T-helper 2 cell treated with Interferon-gamma antibody and Interleukin-4, amounts not matched to agents 5 μg/mL and 100 μg/mL, for 36 hours (primary cell): ENCODE results near the gene HEATR5B.

Source experiments
- DNase-seq: peaks from one replicate; pipeline ENCODE4 v3.0.0; 2021; ENCODE audit warnings: low spot score
- H3K27ac Mint-ChIP-seq: one replicate; pipeline ENCODE4 v1.8.0; 2021; ENCODE audit warnings: mild to moderate bottlenecking, mixed read lengths
- H3K27me3 Mint-ChIP-seq: one replicate; pipeline ENCODE4 v1.8.0; 2021; ENCODE audit warnings: low read depth, mixed read lengths
- H3K36me3 Mint-ChIP-seq: one replicate; pipeline ENCODE4 v1.8.0; 2021; ENCODE audit warnings: low read depth, mixed read lengths
- H3K4me1 Mint-ChIP-seq: one replicate; pipeline ENCODE4 v1.8.0; 2021; ENCODE audit warnings: low read depth, mixed read lengths
- H3K4me3 Mint-ChIP-seq: one replicate; pipeline ENCODE4 v1.8.0; 2022; ENCODE audit warnings: mild to moderate bottlenecking, moderate library complexity, mixed read lengths
- H3K9me3 Mint-ChIP-seq: one replicate; pipeline ENCODE4 v1.8.0; 2021; ENCODE audit warnings: mixed read lengths

The HEATR5B gene

DNA sequence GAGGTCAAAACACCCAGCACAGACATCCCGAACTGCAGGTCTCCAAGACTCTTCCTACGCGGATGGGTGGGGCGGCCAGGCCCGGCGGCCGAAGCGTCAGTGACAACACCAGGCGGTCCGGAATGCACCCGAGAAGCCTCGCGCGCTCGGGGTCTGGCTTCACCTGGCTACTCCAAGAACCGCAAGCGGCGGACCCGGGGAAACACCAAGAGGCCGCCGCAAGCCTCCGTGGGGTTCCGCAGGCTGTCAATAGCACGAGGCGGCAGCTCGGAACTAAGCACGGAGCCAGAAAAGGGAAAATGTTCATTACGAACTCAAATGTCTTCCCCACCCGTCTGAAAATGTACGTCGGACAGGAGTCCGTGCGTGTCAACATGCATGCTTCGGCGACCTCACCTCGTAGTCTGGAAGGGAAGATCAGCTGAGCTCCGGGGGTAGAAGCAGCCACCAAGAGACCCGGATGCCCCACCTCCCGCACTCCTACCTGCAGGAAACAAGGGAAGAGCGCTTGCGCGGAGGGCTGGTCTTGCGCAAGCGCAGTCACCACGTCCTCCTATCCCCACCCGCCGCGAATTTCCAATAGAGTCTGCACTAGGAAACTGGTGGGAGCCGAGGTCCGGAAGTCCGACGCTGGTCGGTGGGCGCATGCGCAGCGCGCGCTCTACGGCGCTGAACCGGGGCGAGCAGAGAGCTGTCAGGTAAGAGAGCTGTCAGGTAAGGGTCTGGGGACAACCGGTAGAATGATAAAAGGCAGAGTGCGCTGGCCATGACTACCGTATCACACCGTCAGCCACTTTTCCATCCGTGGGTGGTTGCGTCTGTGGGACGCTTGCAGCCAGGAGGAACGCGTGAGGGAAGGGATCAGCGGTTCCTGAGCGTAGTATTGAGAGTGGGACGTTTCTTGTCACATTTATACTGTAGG lies at the start of gene HEATR5B, which contains the start of gene GPATCH11:
HEATR5B (minus strand) TSS at position 500 of the 922 bp plus-strand sequence. CDS start 958 bp downstream, outside the sequence.
GPATCH11 (plus strand) TSS at position 646 of the 922 bp plus-strand sequence. CDS start 3,864 bp downstream, outside the sequence.
- Mint-ChIP-seq H3K4me3 (no peak within 1 kb of the TSS), H3K9me3 (no peaks in the 10 kb centered on the region), H3K27me3 (no peaks in the 10 kb centered on the region), H3K27ac (no peak within 1 kb of the TSS), H3K36me3 (peaks cover 30% of the 10 kb centered on the region), H3K4me1 (peaks cover 39% of the 10 kb centered on the region)
- peak; percentile 95 for DNase-seq

DNA sequence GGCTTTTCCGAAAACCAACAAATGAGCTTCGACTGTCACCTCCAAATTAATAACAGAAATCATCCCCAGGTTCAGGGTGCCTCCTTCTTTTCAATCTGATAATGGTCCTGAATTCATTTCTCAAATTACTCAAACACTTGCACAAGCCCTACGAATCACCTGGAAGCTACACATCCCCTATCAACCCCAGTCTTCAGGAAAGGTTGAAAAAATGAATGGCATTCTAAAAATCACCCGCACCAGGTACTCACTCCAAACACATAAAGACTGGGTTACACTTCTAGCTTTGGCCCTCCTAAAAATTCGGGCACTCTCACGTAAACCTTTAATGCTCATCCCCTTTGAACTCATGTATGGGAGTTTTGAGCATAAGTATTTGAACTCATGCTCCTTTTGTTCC lies 48.7 kb upstream of the HEATR5B start:
- DNase-seq = no peak
- no peaks in the 10 kb centered on the region for H3K27me3 Mint-ChIP-seq
- H3K4me1 Mint-ChIP-seq = no peaks in the 10 kb centered on the region
- H3K36me3 Mint-ChIP-seq = peaks cover 56% of the 10 kb centered on the region
- H3K4me3 Mint-ChIP-seq = no peak overlapping the region
- no peak overlapping the region for H3K27ac Mint-ChIP-seq
- H3K9me3 Mint-ChIP-seq = no peaks in the 10 kb centered on the region

DNA sequence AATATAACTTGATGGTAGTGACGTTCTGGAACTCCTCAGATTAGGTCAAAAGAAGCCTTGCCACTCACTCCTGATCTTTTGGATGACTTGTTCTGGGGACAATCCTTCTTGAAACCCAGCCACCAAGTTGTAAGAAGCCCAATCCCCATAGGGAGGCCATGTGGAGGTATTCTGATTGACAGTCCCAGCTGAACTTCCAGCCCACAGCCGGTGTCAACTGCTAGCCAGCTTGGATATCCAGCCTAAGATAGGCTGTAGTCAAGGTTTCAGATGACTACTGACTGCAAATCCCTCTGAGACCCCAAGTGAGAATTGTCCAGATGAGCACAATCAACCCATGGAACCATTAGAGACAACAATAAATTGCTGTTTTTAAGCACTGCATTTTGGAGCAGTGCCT lies 41.2 kb upstream of the HEATR5B start:
- DNase-seq = no peak
- Mint-ChIP-seq H3K27ac (no peak overlapping the region), H3K27me3 (no peaks in the 10 kb centered on the region), H3K4me1 (no peaks in the 10 kb centered on the region), H3K9me3 (no peaks in the 10 kb centered on the region), H3K4me3 (no peak overlapping the region), H3K36me3 (peaks cover 62% of the 10 kb centered on the region)

DNA sequence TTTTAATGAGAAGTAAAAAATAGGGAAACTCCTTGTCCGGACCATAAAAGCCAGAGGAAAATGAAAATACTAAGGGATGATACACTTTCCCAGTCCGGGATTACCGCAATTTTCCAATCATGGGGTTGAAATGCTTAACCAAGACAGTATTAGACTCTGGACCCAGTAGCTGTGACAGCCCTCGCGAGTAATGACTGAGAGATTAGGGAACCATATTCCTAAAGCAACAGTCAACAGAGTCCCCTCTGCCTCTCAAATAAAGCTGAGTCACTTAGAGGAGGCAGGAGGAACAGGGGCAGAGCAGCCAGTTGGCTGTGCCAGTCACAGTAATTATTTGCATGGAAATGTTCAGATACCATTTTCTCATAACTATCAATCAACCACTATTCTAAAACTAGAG lies 35.0 kb upstream of the HEATR5B start:
- DNase-seq = no peak
- peaks cover 52% of the 10 kb centered on the region for H3K36me3 Mint-ChIP-seq
- H3K27me3 Mint-ChIP-seq = no peaks in the 10 kb centered on the region

DNA sequence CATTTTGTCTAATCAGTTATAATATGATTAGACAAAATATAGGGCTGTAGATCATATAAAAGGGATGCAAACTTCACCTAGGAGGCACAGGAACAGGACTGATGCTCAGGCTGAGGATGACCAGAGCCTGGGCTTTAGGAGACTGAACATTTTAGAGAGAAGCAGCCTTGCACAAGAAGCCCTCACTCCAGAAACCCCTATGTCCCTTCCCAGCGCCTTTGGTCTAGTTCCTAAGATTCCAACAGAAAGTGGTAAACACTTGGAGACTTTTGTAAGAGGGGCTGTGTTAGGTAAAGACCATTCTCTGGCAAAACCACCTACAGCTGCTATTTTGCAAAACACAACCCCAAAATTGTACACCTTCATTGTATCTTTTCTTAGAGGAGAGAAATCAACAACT lies 33.4 kb upstream of the HEATR5B start:
- Mint-ChIP-seq H3K9me3 (no peaks in the 10 kb centered on the region), H3K27ac (no peak overlapping the region), H3K27me3 (no peaks in the 10 kb centered on the region), H3K4me3 (no peak overlapping the region), H3K36me3 (peaks cover 48% of the 10 kb centered on the region), H3K4me1 (no peaks in the 10 kb centered on the region)
- DNase-seq = no peak

More for the DNA sequence above, 35.0 kb upstream of the HEATR5B start:
- no peaks in the 10 kb centered on the region for H3K4me1 Mint-ChIP-seq
- no peak overlapping the region for H3K4me3 Mint-ChIP-seq
- no peak overlapping the region for H3K27ac Mint-ChIP-seq
- no peaks in the 10 kb centered on the region for H3K9me3 Mint-ChIP-seq

DNA sequence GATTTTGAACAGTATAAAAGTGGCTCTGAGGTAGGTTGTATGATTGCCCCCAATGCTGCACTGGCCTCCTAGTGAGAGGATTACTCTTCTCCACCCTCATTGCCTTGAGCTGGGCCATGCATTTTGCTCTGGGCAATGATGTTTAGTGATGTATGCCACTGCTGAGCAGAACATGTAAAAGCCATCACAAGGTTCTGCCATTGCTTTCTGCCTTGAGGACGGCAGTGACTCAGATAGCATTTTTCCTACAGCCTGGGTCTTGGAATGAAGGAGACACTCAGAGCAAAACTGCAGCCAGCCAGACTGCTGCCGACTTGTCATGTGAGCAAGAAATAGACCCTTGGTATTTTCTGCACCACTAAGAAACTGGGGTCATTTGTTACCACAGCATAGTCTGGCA lies 27.8 kb upstream of the HEATR5B start:
- H3K27ac Mint-ChIP-seq = no peak overlapping the region
- peaks cover 46% of the 10 kb centered on the region for H3K36me3 Mint-ChIP-seq
- H3K9me3 Mint-ChIP-seq = no peaks in the 10 kb centered on the region

DNA sequence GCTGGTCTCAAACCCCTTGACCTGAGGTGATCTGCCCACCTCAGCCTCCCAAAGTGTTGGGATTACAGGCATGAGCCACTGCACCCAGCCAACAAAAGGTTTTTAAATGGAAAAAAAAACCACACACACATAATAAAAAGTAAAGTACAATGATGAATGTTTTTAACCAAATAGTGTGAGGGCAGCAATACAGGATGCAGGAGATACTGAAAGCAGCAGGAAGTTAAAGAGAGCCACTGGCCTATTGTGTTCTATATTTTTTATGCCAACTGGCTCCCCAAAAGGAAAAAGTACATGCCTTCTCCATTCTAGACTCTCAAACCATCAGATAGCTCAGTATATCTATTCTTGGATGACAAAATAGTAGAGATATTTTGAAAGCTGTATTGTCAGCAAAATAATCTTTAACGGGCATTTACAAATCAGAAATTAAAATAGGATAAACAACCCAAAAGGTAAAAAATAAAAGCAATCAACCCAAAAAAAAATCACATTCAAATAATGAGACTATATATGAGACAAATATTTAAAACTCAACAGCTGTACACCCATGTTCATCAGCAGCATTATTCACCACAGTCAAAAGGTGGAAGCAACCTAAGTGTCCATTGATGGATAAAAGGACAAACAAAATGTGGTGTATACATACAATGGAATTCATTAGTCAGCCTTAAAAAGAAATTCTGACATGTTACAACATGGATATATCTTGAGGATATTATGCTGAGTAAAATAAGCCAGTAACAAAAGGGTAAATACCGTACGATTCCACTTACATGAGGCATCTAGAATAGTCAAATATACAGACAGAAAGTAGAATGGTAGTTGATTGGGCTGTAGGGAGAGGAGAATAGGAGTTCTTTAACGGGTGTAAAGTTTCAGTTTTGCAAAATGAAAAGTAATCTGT lies 26.4 kb upstream of the HEATR5B start:
- Mint-ChIP-seq H3K4me1 (peaks cover 6% of the 10 kb centered on the region), H3K4me3 (no peak overlapping the region), H3K9me3 (no peaks in the 10 kb centered on the region), H3K27ac (no peak overlapping the region), H3K27me3 (no peaks in the 10 kb centered on the region), H3K36me3 (peaks cover 46% of the 10 kb centered on the region)
- no peak for DNase-seq

More for the DNA sequence above, 27.8 kb upstream of the HEATR5B start:
- no peaks in the 10 kb centered on the region for H3K27me3 Mint-ChIP-seq
- no peak overlapping the region for H3K4me3 Mint-ChIP-seq
- no peak for DNase-seq
- H3K4me1 Mint-ChIP-seq = peaks cover 6% of the 10 kb centered on the region

DNA sequence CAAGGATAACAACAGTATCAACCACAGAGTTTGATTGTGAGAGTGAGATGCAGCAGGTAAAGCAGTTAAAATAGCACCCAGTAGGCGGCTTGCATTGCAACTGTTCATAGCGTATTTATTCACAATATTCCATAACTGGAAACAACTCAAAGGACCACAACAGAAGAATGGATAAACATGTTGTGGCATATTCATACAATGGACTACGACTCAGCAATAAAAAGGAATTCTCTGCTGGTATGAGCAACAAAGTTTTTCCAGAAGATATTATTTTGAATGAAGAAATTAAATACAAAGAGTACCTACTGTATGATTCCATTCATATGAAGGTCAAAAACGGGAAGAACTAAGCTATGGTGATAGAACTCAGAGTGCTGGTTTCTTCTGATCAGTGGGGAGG lies 25.4 kb upstream of the HEATR5B start:
- Mint-ChIP-seq H3K9me3 (no peaks in the 10 kb centered on the region), H3K36me3 (peaks cover 45% of the 10 kb centered on the region), H3K27me3 (no peaks in the 10 kb centered on the region), H3K4me1 (peaks cover 6% of the 10 kb centered on the region), H3K4me3 (no peak overlapping the region), H3K27ac (no peak overlapping the region)
- no peak for DNase-seq

DNA sequence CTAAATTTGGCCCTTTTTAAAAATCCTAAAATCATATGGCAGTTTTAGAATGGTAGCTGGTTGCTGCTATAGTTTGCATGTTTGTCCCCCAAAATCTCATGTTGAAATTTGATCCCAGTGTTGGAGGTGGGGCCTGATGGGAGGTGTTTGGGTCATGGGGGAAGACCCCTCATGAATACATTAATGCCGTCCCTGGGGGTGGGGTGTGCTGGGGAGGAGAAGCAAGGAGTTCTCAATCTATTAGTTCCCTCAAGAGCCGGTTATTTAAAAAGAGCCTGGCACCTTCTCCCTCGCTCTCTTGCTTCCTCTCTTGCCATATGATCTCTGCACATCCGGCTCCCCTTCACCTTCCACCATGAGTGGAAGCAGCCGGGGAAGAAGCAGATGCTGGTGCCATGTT lies 21.0 kb upstream of the HEATR5B start:
- H3K27ac Mint-ChIP-seq = no peak overlapping the region
- no peaks in the 10 kb centered on the region for H3K9me3 Mint-ChIP-seq
- H3K36me3 Mint-ChIP-seq = peaks cover 38% of the 10 kb centered on the region
- H3K4me3 Mint-ChIP-seq = no peak overlapping the region
- H3K27me3 Mint-ChIP-seq = no peaks in the 10 kb centered on the region
- no peaks in the 10 kb centered on the region for H3K4me1 Mint-ChIP-seq
- no peak for DNase-seq

DNA sequence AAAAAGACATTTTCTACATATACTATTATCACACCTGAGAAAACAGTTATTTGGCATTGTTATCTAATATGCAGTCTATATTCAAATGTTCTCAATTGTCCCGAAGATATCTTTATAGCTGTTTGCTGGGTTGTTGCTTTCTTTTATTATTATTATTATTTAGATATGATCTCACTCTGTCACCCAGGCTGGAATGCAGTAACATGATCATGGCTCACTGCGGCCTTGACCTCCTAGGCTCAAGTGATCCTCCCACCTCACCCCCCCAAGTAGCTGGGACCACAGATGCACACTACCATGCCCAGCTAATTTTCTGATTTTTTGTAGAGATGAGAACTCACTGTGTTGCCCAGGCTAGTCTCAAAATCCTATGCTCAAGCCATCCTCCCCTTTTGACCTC lies 20.0 kb upstream of the HEATR5B start:
- Mint-ChIP-seq H3K4me1 (no peaks in the 10 kb centered on the region), H3K27ac (no peak overlapping the region), H3K36me3 (peaks cover 47% of the 10 kb centered on the region), H3K4me3 (no peak overlapping the region), H3K9me3 (no peaks in the 10 kb centered on the region), H3K27me3 (no peaks in the 10 kb centered on the region)
- no peak for DNase-seq

DNA sequence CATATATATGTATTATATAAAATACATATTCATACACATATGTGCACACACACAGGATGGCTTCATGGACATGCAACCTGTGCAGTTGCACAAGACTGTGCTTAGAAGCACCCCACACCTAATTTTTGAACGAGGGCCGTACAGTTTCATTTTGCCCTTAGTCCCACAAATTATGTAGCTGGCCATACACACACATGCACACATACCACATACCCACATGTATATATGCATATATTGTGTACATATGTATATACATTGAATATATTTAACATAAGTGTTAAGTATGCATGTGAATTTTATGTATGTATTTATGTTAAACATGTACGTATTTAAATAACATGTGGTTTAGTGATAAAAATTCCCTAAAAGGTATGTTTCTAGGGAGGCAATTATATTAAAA lies 18.4 kb upstream of the HEATR5B start:
- H3K27me3 Mint-ChIP-seq = no peaks in the 10 kb centered on the region
- no peak overlapping the region for H3K27ac Mint-ChIP-seq
- no peak overlapping the region for H3K4me3 Mint-ChIP-seq
- H3K9me3 Mint-ChIP-seq = no peaks in the 10 kb centered on the region
- H3K36me3 Mint-ChIP-seq = peaks cover 39% of the 10 kb centered on the region
- no peaks in the 10 kb centered on the region for H3K4me1 Mint-ChIP-seq
- no peak for DNase-seq

DNA sequence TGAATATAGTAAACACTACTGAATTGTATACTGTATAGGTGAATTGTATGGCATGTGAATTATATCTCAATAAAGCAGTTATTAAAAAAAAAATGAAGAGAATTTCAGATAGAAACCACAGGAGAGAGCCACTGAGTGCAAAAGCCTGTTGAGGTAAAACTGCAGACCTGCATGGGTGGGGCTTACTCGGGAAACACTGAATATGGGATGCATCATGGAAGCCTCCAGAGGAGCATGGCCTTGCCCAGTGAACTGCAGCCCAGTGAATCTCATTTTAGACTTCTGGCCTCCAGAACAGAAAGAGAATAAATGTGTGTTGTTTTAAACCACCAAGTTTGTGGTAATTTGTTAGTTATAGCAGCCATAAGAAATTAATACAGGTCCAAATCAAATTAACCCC lies 15.9 kb upstream of the HEATR5B start:
- H3K27ac Mint-ChIP-seq = no peak overlapping the region
- H3K4me3 Mint-ChIP-seq = no peak overlapping the region
- H3K9me3 Mint-ChIP-seq = no peaks in the 10 kb centered on the region

DNA sequence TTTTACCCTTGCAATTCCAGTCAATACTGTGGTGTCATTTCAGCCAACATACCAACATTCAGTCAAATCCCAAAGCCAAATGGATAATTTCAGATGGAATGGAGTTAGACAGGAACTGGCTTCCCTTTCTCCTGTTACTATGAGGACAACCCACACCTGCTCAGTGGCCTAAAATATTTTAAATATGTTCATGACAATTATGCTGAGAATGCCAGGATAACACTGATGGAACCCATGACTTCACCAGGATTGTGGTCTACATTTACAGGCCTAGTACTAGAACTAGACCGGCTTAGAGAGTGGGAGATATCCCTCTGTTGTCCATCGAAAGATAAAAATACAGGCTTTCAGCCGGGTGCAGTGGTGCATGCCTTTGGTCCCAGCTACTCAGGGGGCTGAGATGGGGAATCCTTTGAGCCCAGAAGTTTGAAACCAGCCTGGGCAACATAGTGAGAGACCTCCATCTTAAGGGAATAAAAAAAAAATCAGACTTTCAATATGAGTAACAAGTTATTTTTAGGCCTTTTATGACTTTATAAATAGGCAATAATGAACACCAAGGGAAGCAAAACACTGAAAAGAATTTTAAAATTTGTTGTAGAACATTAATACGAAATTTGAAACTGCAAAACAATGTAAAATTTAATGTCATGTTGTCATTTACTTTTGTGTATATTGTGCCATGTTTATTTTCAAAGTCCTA lies 14.4 kb upstream of the HEATR5B start:
- Mint-ChIP-seq H3K4me1 (no peaks in the 10 kb centered on the region), H3K9me3 (no peaks in the 10 kb centered on the region), H3K36me3 (peaks cover 34% of the 10 kb centered on the region), H3K27ac (no peak overlapping the region), H3K27me3 (no peaks in the 10 kb centered on the region), H3K4me3 (no peak overlapping the region)
- DNase-seq = no peak

More for the DNA sequence above, 15.9 kb upstream of the HEATR5B start:
- Mint-ChIP-seq H3K4me1 (no peaks in the 10 kb centered on the region), H3K27me3 (no peaks in the 10 kb centered on the region), H3K36me3 (peaks cover 32% of the 10 kb centered on the region)
- DNase-seq = no peak
